Lung (tissue), 12 donors: Measurements from ENCODE around the gene SELENOM. TPM values are rescaled to one million over a fixed set of nuclear protein-coding genes. Genes with fewer than 3 reads are reported as not detected.

Source experiments
- ATAC-seq: fragments of 200-7000 bp; cut with Tn5 transposase; one replicate; pipeline ENCODE4 v1.9.1; 2020; ENCODE audit warnings: moderate number of reproducible peaks; ENCODE audit not compliant: insufficient read depth, low FRiP score
- DNase-seq, 3 donors: peaks; one replicate each; pipeline ENCODE4 v3.0.0-alpha.2; 2013 to 2017
- H3K27ac ChIP-seq, 2 donors: one replicate each; pipeline ENCODE4 v1.5.1; 2013; ENCODE audit warnings: mild to moderate bottlenecking in 2 of 2, moderate library complexity in 2 of 2, control low read depth in 1 of 2, inconsistent platforms in 1 of 2, low read depth in 1 of 2, low read length in 1 of 2
- H3K27me3 ChIP-seq, 3 donors: one replicate each; pipeline ENCODE4 v1.5.1; 2013; ENCODE audit warnings: low read length in 2 of 3; ENCODE audit not compliant: control insufficient read depth in 3 of 3, insufficient read depth in 3 of 3
- H3K36me3 ChIP-seq, 4 donors: one replicate each; pipeline ENCODE4 v1.5.1; 2013; ENCODE audit warnings: low read length in 4 of 4, mild to moderate bottlenecking in 1 of 4, moderate library complexity in 1 of 4; ENCODE audit not compliant: control insufficient read depth in 4 of 4, insufficient read depth in 4 of 4
- H3K4me1 ChIP-seq, 5 donors: one replicate each; pipeline ENCODE4 v1.5.1; 2013; ENCODE audit warnings: low read length in 5 of 5, mild to moderate bottlenecking in 2 of 5, moderate library complexity in 1 of 5; ENCODE audit not compliant: control insufficient read depth in 5 of 5, insufficient read depth in 5 of 5
- H3K4me3 ChIP-seq: one replicate; pipeline ENCODE4 v1.5.1; 2013; ENCODE audit warnings: mild to moderate bottlenecking, control low read depth, moderate library complexity
- H3K9ac ChIP-seq, 2 donors: one replicate each; pipeline ENCODE4 v1.5.1; 2013; ENCODE audit warnings: low read length in 2 of 2, control low read depth in 1 of 2; ENCODE audit not compliant: insufficient read depth in 1 of 2
- H3K9me3 ChIP-seq, 4 donors: one replicate each; pipeline ENCODE4 v1.5.1; 2013; ENCODE audit warnings: low read length in 3 of 4, mild to moderate bottlenecking in 1 of 4, moderate library complexity in 1 of 4; ENCODE audit not compliant: control insufficient read depth in 4 of 4, insufficient read depth in 3 of 4
- CTCF ChIP-seq: IDR thresholded peaks from 2 replicates; pipeline ENCODE4 v1.5.1; 2012; ENCODE audit warnings: mild to moderate bottlenecking; ENCODE audit errors: control extremely low read depth, extremely low read depth
- WGBS, 2 donors: extraction: QIAGEN DNeasy Blood & Tissue Kit; methylation state at CpG; one replicate each; pipeline ENCODE4 v1.1.7; 2013; 5-methylcytosine and 5-hydroxymethylcytosine counted together
- polyA plus RNA-seq, 2 donors: library from polyadenylated mRNA; stranded (reverse); fragments of 200-250 nt; gene quantifications; one replicate each; pipeline ENCODE4 v1.2.1, GENCODE V29; 2013
- total RNA-seq, 2 donors: library from RNA; depleted of rRNA in 1 of 2; stranded (reverse); fragments of >200 nt in 1 of 2; gene quantifications; one replicate each; pipeline ENCODE4 v1.2.1, GENCODE V29; 2014 to 2021
- donor health status: control.
- donor health status: control.
- donor health status: Bipolar disorder and iron deficiency.
- donor health status: healthy.
- donor health status: DM: yes; HTN: yes; CAD: no.

Gene SELENOM
- total and polyA plus RNA-seq, 4 donors, result 26.6 to 159 (median 147) TPM

- Histone ChIP-seq H3K4me3 (no peak overlapping the region), H3K4me1 (peaks cover 0 to 9% (median 3%) of the 10 kb centered on the region in 5 donors), H3K9ac (no peak overlapping the region), H3K36me3 (no peaks in the 10 kb centered on the region), H3K27me3 (peaks cover 0 to 4% (median 0%) of the 10 kb centered on the region in 3 donors), H3K9me3 (no peaks in the 10 kb centered on the region), H3K27ac (no peak overlapping the region)
- no peak for ATAC-seq
- TF ChIP-seq CTCF, result no peak
- WGBS, 2 donors, result 76 to 82% methylated on average over 3 of the region's 3 CpGs
- DNase-seq, result no peak
These were observed 46.0 kb upstream of the SELENOM start for GRCh38 chr22:31153357-31153756.

GRCh38 chr22:31151872-31152271, 44.5 kb upstream of the SELENOM start:
- no peaks in the 10 kb centered on the region for H3K9me3 ChIP-seq
- H3K4me1 ChIP-seq, result peaks cover 0 to 9% (median 3%) of the 10 kb centered on the region in 5 donors
- 93 to 96% methylated on average over 2 of the region's 2 CpGs for WGBS, 2 donors
- H3K4me3 ChIP-seq, result no peak overlapping the region
- no peaks in the 10 kb centered on the region for H3K27me3 ChIP-seq
- H3K9ac ChIP-seq, result no peak overlapping the region
- H3K27ac ChIP-seq, result no peak overlapping the region
- no peak for TF ChIP-seq CTCF
- DNase-seq (no peak), ATAC-seq (no peak)
- no peaks in the 10 kb centered on the region for H3K36me3 ChIP-seq

GRCh38 chr22:31150615-31151014, 43.2 kb upstream of the SELENOM start:
- DNase-seq (no peak), ATAC-seq (no peak)
- Histone ChIP-seq H3K27me3 (no peaks in the 10 kb centered on the region), H3K9me3 (no peaks in the 10 kb centered on the region), H3K27ac (no peak overlapping the region), H3K9ac (no peak overlapping the region), H3K4me3 (no peak overlapping the region), H3K36me3 (no peaks in the 10 kb centered on the region), H3K4me1 (peaks cover 0 to 6% (median 3%) of the 10 kb centered on the region in 5 donors)
- no peak for TF ChIP-seq CTCF
- WGBS, 2 donors, result 73 to 95% methylated on average over 3 of the region's 3 CpGs

- no peaks in the 10 kb centered on the region for H3K9me3 ChIP-seq
- 20 to 27% methylated on average over 5 of the region's 5 CpGs for WGBS, 2 donors
- ATAC-seq (peak; percentile 85), DNase-seq (peak; percentile 74 to 78 (median 76))
- TF ChIP-seq CTCF, result peak; percentile 76
- H3K27ac ChIP-seq, result peak overlapping the region in 1 of 2 donors; percentile 30
- H3K4me1 ChIP-seq, result peaks cover 0 to 3% (median 0%) of the 10 kb centered on the region in 5 donors
- no peaks in the 10 kb centered on the region for H3K27me3 ChIP-seq
- H3K9ac ChIP-seq, result no peak overlapping the region
- no peak overlapping the region for H3K4me3 ChIP-seq
- H3K36me3 ChIP-seq, result no peaks in the 10 kb centered on the region
These were observed 41.7 kb upstream of the SELENOM start for GRCh38 chr22:31148953-31149627.
